GM15510 (cell line): ENCODE data around the gene APLN.

Experiments used
- POLR2A ChIP-seq: IDR thresholded peaks from 3 replicates; pipeline ENCODE4 v1.6.1; 2011; ENCODE audit warnings: borderline replicate concordance; ENCODE audit not compliant: insufficient read length; ENCODE audit errors: extremely low read depth

APLN gene

DNA sequence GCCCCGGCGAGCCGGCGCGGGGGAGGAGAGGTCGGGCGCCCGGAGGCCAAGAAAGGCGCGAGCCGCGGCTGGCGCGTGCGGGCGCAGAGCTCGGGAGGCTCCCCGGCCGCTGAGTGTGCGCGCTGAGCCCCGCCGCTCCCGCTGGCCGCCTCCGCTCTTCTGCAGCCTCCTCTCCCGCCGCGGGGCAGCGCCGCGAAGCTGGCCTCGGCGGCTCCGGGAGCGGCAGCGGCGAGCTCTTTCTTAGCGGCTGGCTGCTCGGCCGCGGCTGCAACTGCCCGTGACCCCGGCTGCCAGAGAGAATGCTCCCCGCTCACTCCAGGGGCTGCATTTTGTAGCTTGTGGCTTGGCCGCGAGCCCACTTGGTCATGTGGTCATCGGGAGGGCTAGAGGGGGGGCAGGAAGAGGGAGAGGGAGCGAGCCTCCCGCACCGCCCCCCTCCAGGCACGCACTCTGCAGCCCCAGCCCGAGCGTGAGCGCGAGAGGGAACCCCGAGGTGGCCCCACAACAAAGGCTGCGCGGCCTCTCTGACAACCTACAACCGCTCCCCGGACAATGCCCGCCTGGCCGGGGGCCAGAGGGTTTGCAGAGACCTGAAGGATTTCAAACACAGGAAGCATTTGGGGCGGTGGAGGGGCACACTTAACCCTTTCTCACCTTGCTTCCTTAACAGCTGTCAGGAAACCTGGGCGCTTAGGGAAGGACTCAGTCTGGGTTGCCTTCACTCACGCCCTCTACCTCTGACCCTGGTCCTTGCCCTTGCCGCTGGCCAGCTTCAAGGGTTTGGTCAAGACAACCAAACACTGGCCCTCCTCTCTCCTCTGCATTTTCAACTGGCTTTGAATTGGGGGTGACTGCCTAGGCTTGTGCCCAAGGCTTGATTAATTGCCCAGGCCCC, at the start of gene APLN:
TSS of gene APLN (minus strand) at position 305 of the 895 bp plus-strand sequence. CDS start 326 bp downstream, outside the sequence.
- no peak for TF ChIP-seq POLR2A

- TF ChIP-seq POLR2A, result no peak
These were observed 49.7 kb upstream of the APLN start for GRCh38 chrX:129704491-129704890.

- TF ChIP-seq POLR2A, result no peak
These were observed 46.9 kb upstream of the APLN start for GRCh38 chrX:129701624-129702069.

DNA sequence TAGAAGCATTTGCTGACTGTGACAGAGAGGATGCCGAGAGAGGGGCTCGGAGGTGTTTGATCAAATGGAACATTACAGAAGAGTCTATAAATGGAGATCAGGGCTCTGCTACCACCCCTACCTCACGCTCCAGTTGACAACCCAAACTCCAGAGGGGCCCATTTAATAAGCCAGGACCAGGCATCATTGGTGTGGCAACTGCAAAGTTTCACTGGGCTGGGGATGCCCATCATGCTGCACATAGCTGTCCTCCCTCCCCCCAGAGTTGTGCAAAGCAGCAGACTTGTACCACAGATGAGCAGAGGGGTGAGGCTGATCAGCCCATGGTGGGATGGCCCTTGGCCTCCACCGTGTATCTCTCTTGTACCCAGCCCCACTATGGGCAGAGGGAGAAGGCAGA, 45.8 kb upstream of the APLN start:
- TF ChIP-seq POLR2A, result no peak

DNA sequence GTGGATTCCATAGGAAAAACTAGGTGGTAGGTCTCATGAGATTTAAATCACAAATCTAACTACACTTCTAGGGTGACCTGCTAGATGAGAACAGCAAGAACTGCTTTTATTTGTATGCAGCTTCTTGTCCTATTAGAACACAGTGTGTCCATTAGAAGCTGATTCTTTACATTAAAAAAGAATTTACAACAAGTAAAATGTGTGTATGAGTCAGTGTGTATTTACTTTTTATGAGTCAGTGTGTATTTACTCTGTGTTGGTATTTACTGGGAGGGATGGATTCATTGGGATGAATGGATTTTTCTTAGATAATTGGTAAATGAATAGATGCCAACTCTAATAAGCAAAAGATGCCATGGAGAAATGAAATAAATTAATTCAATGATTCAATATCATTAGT, 43.4 kb upstream of the APLN start:
- no peak for TF ChIP-seq POLR2A

DNA sequence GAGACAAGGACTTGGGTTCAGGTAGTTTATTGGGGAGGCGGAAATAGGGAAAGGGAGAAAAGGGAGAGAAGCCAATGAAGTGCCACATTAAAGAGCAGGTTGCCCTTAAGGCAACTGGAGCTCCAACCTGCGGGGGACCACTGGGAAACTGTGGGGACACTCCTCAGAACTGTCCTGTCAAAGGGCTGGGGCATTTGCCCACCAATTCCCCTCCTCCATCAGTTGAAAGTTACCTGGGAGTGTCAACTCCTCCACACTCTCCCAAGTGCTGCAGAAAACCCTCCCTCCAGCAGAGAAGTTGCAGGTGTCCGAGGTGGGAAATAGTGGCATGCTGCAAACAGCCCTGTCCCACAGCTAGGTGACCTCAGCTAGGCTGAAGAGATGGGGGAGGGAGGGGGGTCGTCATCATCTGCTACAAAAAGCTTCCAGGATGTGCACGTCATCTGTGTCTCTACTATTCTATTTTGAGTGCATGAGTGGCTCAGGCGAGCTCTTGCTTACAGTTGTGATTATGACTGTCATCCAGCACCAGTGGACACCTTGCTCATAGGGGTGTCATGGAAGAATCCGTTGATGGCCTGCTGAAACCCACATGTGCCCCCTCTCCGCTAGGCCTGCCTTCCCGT, 42.6 kb upstream of the APLN start:
- TF ChIP-seq POLR2A, result no peak

DNA sequence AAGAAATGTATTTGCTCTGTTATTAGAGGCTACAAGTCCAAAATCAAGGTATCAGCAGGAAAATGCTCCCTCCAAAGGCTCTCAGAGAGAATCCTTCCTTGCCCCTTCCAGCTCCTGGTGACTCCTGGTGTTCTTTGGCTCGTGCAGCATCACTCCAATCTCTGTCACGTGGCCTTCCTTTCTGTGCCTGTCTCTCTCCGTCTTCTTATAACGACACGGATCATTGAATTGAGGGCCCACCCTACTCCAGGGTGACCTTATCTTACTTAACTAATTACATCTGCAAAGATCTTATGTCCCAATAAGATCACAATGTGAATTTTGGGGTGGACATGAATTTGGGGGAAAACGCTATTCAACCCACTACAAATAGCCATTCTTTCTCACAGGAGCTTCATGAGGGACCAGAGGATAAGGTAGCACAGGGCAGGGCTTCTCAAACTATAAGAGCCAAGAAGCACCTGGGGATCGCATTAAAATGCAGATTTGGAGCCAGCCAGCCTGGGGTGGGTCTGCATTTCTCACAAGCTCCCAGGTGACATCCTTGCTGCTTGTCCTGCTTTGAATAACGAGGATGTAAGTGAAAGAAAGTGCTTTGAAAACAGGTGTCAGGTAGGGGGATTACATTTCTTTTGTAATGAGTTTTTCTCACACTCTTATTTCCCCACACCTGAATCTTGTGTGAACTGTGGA, 41.9 kb upstream of the APLN start:
- no peak for TF ChIP-seq POLR2A

DNA sequence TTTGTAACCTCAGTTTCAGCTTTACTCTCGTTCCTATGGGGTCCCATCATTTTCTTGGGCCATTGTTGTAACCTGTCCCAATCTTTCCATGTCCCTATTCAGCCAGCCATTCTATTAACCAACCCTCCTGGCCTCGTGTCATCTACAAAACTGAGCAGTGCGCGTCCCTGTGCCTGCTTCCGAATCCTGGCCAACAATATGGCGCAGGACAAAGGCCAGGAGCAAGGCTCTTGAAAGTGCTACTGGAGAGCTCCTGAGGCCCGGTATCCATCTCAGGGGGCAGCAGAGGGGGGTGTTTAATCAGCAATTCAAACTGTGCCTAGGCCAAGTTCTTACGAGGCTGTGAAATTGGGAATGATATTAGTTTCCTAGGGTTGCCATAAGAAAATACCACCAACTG, 41.2 kb upstream of the APLN start:
- TF ChIP-seq POLR2A, result no peak

- no peak for TF ChIP-seq POLR2A
These were observed 40.8 kb upstream of the APLN start for GRCh38 chrX:129695535-129695934.

GRCh38 chrX:129694805-129695204, 40.0 kb upstream of the APLN start:
- no peak for TF ChIP-seq POLR2A

DNA sequence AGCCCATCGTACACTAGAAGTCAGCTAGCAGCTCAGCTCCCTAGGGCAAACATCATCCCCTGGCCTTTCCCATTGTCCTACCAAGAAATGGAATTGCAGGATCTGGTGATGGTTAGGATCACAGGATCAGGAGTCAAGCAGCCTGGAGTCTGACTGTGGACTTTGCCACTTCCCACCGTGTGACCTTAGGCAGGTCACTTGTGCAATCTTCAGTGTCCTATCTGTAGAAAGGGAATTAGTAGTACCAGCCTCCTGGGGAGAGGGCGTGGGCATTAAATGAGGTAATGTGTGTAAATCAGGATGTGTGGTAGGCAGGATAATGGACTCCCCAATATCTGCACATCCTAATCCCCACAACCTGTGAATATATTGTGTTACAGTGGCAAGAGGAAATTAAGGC, 38.6 kb upstream of the APLN start:
- no peak for TF ChIP-seq POLR2A

- no peak for TF ChIP-seq POLR2A
These were observed 35.7 kb upstream of the APLN start for GRCh38 chrX:129690435-129690834.

DNA sequence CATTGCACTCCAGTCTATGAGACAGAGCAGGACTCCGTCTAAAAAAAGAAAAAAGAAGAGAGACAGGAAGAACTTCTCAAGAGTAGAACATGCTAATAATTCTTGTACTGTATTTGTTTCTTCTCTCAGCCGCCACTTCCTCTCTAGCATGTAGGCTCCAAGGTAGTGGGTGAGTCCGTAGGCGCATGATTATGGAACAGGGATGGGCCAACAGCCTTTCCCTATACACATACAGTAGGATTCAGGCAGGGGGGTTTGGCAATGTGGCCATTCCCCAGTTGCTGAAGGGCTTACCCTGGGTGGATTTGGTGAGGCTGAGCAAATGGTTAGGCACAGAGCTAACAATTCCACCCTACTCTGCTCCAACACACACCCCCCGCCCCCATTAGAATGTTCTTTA, 35.0 kb upstream of the APLN start:
- TF ChIP-seq POLR2A, result no peak

GRCh38 chrX:129688097-129688496, 33.3 kb upstream of the APLN start:
- TF ChIP-seq POLR2A, result no peak

DNA sequence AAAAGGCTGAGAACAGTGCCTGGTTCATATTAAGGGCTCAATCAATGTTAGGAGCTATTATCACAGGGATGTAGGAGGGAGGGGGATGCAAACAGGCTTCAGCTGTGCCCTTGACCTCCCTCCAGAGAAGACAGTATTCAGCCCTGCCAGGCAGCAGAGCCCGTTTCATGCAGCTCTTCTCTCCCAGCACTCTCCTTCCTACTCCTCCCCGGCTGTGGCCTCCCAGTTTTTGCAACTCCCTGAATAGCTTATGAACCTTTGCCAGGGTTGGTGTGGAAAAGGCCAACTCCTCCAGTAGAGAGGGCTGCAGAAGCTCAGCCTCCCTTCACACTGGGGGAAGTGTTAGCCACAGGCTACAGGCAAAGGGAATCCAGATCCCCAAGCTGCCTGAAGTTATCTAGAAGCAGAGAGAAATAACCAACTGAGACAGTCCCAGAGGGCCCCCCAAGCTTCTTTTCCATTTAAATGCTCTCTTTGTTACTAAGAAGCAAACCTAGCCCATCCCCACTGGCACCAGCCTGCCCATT, 31.7 kb upstream of the APLN start:
- no peak for TF ChIP-seq POLR2A
